Measurements from ENCODE around the gene MNDA. TPM values are rescaled to one million over a fixed set of nuclear protein-coding genes. Genes with fewer than 3 reads are reported as not detected.
A peak's percentile ranks its signal among the peaks of the same experiment; 100 is the strongest.

Gene MNDA
- total RNA-seq, 1 donor from 2014 or later, result not detected

DNA sequence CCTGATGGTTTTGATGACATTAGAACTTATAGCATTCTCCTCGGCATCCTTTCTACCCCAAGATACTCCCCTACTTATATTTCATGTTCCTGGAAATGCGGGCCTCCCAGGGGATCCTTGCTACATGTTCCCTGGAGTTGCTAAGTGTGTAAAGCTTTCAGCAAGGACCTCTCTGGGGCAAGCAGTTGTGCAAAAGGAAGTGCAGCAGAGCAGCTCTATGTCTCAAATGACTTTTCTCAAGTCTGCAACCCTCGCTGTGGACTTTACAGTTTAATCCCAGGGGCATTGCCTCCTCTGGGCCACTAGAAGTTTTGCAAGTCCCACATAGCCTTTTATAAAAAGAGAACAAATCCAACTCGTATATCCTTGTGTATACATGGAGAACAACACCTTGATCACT, 20.8 kb upstream of the MNDA start:
- TF ChIP-seq, protein P1, sequence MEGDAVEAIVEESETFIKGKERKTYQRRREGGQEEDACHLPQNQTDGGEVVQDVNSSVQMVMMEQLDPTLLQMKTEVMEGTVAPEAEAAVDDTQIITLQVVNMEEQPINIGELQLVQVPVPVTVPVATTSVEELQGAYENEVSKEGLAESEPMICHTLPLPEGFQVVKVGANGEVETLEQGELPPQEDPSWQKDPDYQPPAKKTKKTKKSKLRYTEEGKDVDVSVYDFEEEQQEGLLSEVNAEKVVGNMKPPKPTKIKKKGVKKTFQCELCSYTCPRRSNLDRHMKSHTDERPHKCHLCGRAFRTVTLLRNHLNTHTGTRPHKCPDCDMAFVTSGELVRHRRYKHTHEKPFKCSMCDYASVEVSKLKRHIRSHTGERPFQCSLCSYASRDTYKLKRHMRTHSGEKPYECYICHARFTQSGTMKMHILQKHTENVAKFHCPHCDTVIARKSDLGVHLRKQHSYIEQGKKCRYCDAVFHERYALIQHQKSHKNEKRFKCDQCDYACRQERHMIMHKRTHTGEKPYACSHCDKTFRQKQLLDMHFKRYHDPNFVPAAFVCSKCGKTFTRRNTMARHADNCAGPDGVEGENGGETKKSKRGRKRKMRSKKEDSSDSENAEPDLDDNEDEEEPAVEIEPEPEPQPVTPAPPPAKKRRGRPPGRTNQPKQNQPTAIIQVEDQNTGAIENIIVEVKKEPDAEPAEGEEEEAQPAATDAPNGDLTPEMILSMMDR (conservative IDR thresholded peaks at IDR 0.05), result no peak
- H3K9me3 Mint-ChIP-seq, result no peaks in the 10 kb centered on the region

DNA sequence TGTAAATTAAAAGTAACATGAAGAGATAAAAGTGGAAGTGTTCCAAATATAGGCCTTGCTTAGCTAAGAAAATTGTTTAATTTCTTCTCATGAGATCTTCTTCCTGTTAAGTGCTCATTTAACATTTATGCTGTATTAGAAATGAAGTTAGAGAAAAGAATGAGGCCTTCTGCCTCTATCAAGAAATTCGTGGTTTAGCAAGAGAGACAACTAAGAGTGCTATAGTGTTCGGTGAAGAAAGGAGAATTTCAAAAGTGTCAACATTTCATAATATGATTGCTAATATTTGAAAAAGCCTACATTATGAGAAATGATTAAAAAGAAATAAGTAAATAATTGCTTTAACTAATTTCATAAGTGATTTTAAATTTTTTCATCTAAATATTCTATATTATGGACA, 18.8 kb upstream of the MNDA start:
- Mint-ChIP-seq H3K4me3 (no peak overlapping the region), H3K27me3 (no peaks in the 10 kb centered on the region), H3K4me1 (ENCODE audit: unreplicated experiment) (no peaks in the 10 kb centered on the region), H3K36me3 (no peaks in the 10 kb centered on the region), H3K27ac (no peak overlapping the region), H3K9me3 (no peaks in the 10 kb centered on the region)
- DNase-seq (ENCODE audit: extremely low spot score, unreplicated experiment), result no peak
- TF ChIP-seq, protein P1 (conservative IDR thresholded peaks at IDR 0.05), result no peak

More for the DNA sequence above, 20.8 kb upstream of the MNDA start:
- H3K36me3 Mint-ChIP-seq, result no peaks in the 10 kb centered on the region
- H3K27me3 Mint-ChIP-seq, result no peaks in the 10 kb centered on the region
- H3K27ac Mint-ChIP-seq, result no peak overlapping the region
- H3K4me3 Mint-ChIP-seq, result no peak overlapping the region
- H3K4me1 Mint-ChIP-seq (ENCODE audit: unreplicated experiment), result no peaks in the 10 kb centered on the region
- no peak for DNase-seq (ENCODE audit: extremely low spot score, unreplicated experiment)

GRCh38 chr1:158813164-158813563, 18.0 kb upstream of the MNDA start:
- no peak for DNase-seq (ENCODE audit: extremely low spot score, unreplicated experiment)

DNA sequence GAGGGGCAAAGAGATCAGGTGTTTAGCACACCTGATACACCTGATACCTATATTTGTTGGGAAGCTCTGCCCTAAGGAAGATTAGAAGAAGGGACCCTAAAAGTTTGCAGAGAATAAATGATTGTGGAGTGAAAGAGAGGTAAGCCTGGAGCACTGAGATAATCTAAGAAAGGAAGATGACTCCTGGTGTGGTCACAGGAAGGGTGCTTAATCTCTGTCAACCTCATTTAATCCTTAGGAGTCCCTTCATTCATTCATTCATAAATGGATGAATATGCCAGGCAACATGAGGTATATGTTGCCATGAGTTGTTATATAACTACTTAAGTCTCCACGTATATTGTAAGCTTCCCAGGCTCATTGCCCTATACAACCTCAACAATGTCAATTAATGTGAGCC, 16.2 kb upstream of the MNDA start:
- H3K36me3 Mint-ChIP-seq, result no peaks in the 10 kb centered on the region
- TF ChIP-seq, protein P1 (conservative IDR thresholded peaks at IDR 0.05), result no peak
- H3K9me3 Mint-ChIP-seq, result no peaks in the 10 kb centered on the region
- H3K4me3 Mint-ChIP-seq, result no peak overlapping the region
- H3K27me3 Mint-ChIP-seq, result no peaks in the 10 kb centered on the region
- H3K4me1 Mint-ChIP-seq (ENCODE audit: unreplicated experiment), result no peaks in the 10 kb centered on the region
- H3K27ac Mint-ChIP-seq, result no peak overlapping the region
- no peak for DNase-seq (ENCODE audit: extremely low spot score, unreplicated experiment)

More at GRCh38 chr1:158813164-158813563, 18.0 kb upstream of the MNDA start:
- TF ChIP-seq, protein P1 (conservative IDR thresholded peaks at IDR 0.05), result no peak
- no peaks in the 10 kb centered on the region for H3K9me3 Mint-ChIP-seq
- H3K4me3 Mint-ChIP-seq, result no peak overlapping the region
- H3K4me1 Mint-ChIP-seq (ENCODE audit: unreplicated experiment), result no peaks in the 10 kb centered on the region
- H3K27ac Mint-ChIP-seq, result no peak overlapping the region
- no peaks in the 10 kb centered on the region for H3K36me3 Mint-ChIP-seq
- H3K27me3 Mint-ChIP-seq, result no peaks in the 10 kb centered on the region

DNA sequence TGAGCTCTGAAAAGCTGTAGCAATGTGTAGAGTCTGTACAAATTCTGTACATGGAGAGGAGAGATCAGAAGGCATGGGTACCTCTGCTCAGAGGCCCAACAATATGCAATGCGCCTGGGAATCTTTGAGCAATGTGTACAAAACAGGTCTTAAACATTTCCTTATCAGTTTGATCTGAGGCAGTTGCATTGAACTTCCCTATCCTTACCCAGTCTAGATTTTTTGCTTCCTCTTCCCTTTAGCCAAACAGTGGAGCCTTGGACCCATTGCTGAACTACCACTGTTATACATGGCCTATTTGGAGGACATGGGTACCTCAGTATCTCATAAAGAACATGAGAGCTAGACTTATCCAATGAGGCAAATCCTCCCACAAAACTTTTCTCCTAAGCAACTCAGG, 12.6 kb upstream of the MNDA start:
- no peaks in the 10 kb centered on the region for H3K27me3 Mint-ChIP-seq
- no peaks in the 10 kb centered on the region for H3K36me3 Mint-ChIP-seq
- TF ChIP-seq, protein P1 (conservative IDR thresholded peaks at IDR 0.05), result no peak
- peak overlapping the region; percentile 96 for H3K27ac Mint-ChIP-seq
- no peaks in the 10 kb centered on the region for H3K4me1 Mint-ChIP-seq (ENCODE audit: unreplicated experiment)
- DNase-seq (ENCODE audit: extremely low spot score, unreplicated experiment), result no peak
- H3K4me3 Mint-ChIP-seq, result no peak overlapping the region
- no peaks in the 10 kb centered on the region for H3K9me3 Mint-ChIP-seq

DNA sequence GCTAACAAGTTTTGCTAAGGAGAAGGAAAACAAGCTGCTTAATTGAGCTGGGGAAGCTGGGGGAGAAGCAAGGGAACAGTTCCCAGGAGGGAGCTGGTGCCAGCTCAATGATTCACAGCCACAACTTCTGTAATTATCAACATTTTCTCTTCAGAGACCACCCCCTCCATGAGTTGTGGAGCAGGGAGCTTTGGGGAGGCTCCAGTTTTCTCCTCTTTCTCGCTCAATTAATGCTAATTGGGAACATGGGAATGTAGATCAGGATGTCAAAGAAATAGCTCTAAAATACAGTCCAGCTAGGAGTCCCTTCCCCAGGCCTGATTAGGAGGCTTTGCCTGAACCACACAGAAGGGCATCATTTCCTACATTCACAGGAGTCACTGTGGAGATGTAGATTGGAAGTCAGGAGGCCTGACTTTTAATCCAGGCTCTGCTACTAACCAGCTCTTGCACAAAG, 12.1 kb upstream of the MNDA start:
- H3K27me3 Mint-ChIP-seq, result no peaks in the 10 kb centered on the region
- H3K36me3 Mint-ChIP-seq, result no peaks in the 10 kb centered on the region
- peak overlapping the region; percentile 96 for H3K27ac Mint-ChIP-seq
- H3K9me3 Mint-ChIP-seq, result no peaks in the 10 kb centered on the region
- no peaks in the 10 kb centered on the region for H3K4me1 Mint-ChIP-seq (ENCODE audit: unreplicated experiment)
- no peak for DNase-seq (ENCODE audit: extremely low spot score, unreplicated experiment)
- TF ChIP-seq, protein P1 (conservative IDR thresholded peaks at IDR 0.05), result no peak
- no peak overlapping the region for H3K4me3 Mint-ChIP-seq

Measured in type B pancreatic cell (in vitro differentiated cells).